ENCODE results near the gene FSTL4. TPM values are rescaled to one million over a fixed set of nuclear protein-coding genes. Genes with fewer than 3 reads are reported as not detected.

Gene FSTL4
- total RNA-seq, 1 experiment from 2014 or later, result not detected

DNA sequence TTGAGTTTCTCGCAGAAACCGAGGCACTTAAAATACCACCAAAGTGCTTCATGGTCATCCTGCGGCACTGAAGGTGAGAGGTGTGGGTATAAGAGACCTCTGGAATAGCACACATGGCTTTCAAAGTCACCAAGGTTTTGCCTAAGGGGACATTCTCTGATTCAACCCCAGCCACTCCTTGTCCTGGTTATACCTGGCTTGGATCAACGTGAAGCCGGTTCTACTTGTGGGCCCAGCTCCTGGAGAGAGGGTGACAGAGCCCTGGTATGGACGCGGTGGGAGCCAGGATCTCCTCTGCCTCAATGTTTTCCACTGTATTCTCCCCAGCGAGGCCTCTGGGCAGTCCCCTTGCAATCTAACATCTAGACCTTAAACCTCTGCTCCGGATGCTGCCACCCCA is 132.0 kb downstream of the FSTL4 start:
- no peaks in the 10 kb centered on the region for H3K9me2 ChIP-seq (ENCODE audit: insufficient read depth)
- TF ChIP-seq, protein P1, sequence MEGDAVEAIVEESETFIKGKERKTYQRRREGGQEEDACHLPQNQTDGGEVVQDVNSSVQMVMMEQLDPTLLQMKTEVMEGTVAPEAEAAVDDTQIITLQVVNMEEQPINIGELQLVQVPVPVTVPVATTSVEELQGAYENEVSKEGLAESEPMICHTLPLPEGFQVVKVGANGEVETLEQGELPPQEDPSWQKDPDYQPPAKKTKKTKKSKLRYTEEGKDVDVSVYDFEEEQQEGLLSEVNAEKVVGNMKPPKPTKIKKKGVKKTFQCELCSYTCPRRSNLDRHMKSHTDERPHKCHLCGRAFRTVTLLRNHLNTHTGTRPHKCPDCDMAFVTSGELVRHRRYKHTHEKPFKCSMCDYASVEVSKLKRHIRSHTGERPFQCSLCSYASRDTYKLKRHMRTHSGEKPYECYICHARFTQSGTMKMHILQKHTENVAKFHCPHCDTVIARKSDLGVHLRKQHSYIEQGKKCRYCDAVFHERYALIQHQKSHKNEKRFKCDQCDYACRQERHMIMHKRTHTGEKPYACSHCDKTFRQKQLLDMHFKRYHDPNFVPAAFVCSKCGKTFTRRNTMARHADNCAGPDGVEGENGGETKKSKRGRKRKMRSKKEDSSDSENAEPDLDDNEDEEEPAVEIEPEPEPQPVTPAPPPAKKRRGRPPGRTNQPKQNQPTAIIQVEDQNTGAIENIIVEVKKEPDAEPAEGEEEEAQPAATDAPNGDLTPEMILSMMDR (conservative IDR thresholded peaks at IDR 0.05), result no peak
- no peak for TF ChIP-seq EZH2 (IDR thresholded peaks at IDR 0.05; ENCODE audit: low read depth)
- peak overlapping the region; percentile 51 for H3K4me2 ChIP-seq
- H3K27me3 ChIP-seq (ENCODE audit: insufficient read depth, low read depth), result no peaks in the 10 kb centered on the region
- H3K9me3 ChIP-seq (ENCODE audit: insufficient read depth, low read depth), result no peaks in the 10 kb centered on the region
- BruUV-seq (replicated peaks), result no TSS peak
- DNase-seq, result peak in 1 of 2 experiments; percentile 95
- H3K4me1 ChIP-seq (replicated peaks; ENCODE audit: insufficient read depth), result peaks cover 58% of the 10 kb centered on the region
- H3K27ac ChIP-seq, result peak overlapping the region; percentile 40
- no peak overlapping the region for H2AFZ ChIP-seq
- no peaks in the 10 kb centered on the region for H4K20me1 ChIP-seq (ENCODE audit: insufficient read depth)
- no peaks in the 10 kb centered on the region for H3K36me3 ChIP-seq (ENCODE audit: low read depth)
- H3K79me2 ChIP-seq (ENCODE audit: low read depth), result no peaks in the 10 kb centered on the region
- ChIA-PET CTCF (no interaction called here), POLR2A (ENCODE audit: unreplicated experiment) (no interaction called here)
- peaks cover 12% of the 10 kb centered on the region; the same call in 1 of the 2 replicates for H3F3A ChIP-seq (ENCODE audit: insufficient read depth, low read depth)
- no peak overlapping the region for H3K4me3 ChIP-seq
- intact Hi-C loops (cut with micrococcal nuclease; ENCODE audit: unreplicated experiment), result no loop called here

DNA sequence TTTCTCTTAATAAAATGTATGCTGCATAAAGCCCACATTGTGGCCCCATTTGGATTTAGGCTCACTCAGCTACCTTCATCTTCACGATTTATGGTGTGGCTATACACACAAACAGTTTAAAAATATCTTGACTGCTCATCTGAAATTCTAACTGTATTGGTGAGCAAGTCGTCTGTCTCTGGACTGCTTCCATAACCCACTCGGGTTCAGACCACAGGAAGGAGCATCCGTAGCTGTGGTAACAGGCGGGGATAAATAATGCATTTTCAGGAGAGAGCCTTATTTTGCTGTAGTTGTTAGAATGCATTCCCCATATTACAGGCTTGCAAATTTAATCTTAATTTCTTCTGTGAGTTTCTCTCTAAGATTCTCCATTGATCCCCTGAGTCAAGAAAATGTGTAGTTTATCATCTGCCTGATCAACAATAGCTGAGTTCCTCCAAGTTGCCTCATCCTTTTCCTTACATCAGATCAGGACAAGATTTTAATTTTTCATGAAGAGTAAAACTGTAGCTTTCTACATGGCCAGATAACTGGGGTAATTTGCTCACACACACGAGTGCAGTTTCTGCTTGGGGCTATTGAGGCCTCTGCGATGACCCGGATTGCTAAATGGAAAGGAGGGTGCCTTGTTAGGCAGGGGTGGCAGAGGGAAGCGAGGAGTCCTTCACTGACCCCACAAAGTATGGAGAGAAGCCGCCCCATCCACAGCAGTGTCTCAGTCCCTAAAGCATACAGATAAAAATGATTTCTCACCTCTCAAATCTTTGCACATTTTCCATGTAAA is 133.9 kb downstream of the FSTL4 start:
- no peaks in the 10 kb centered on the region for H3K79me2 ChIP-seq (ENCODE audit: low read depth)
- ChIA-PET CTCF (no interaction called here), POLR2A (ENCODE audit: unreplicated experiment) (no interaction called here)
- H3F3A ChIP-seq (ENCODE audit: insufficient read depth, low read depth), result peaks cover 12% of the 10 kb centered on the region; the same call in 1 of the 2 replicates
- no peaks in the 10 kb centered on the region for H3K9me3 ChIP-seq (ENCODE audit: insufficient read depth, low read depth)
- no peaks in the 10 kb centered on the region for H3K36me3 ChIP-seq (ENCODE audit: low read depth)
- BruUV-seq (replicated peaks), result no TSS peak
- H3K9me2 ChIP-seq (ENCODE audit: insufficient read depth), result no peaks in the 10 kb centered on the region
- H3K27me3 ChIP-seq (ENCODE audit: insufficient read depth, low read depth), result no peaks in the 10 kb centered on the region
- no peak overlapping the region for H3K4me3 ChIP-seq
- no peak overlapping the region for H2AFZ ChIP-seq
- H3K27ac ChIP-seq, result no peak overlapping the region
- TF ChIP-seq, protein P1 (conservative IDR thresholded peaks at IDR 0.05), result no peak
- TF ChIP-seq EZH2 (IDR thresholded peaks at IDR 0.05; ENCODE audit: low read depth), result no peak
- H3K4me2 ChIP-seq, result no peak overlapping the region
- no peaks in the 10 kb centered on the region for H4K20me1 ChIP-seq (ENCODE audit: insufficient read depth)
- H3K4me1 ChIP-seq (replicated peaks; ENCODE audit: insufficient read depth), result peaks cover 44% of the 10 kb centered on the region
- intact Hi-C loops (cut with micrococcal nuclease; ENCODE audit: unreplicated experiment), result no loop called here
- DNase-seq, result no peak

DNA sequence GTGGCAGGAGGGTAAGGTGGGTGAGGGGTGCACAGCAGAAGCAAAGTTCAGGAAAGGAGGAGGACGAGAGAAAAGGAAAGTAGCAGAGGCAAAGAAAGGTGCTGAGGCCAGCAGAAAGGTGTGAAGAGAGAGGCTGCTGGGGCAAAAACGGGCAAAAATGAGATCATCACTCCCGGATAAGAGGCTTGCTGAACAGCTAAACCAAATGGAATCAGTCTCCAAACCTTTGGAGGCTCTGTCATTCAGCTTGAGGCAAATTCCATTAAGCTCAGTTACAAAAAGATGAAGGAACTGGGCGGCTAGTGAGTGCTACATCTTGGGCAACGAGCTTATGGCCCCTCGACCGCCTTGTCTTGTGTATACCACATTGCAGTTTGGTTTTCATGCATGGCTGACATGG is 136.4 kb downstream of the FSTL4 start:
- no peaks in the 10 kb centered on the region for H4K20me1 ChIP-seq (ENCODE audit: insufficient read depth)
- no peak overlapping the region for H3K4me3 ChIP-seq
- CTCF ChIA-PET, result no interaction called here
- peaks cover 20% of the 10 kb centered on the region for H3K4me1 ChIP-seq (replicated peaks; ENCODE audit: insufficient read depth)
- no peaks in the 10 kb centered on the region for H3K9me3 ChIP-seq (ENCODE audit: insufficient read depth, low read depth)
- no peaks in the 10 kb centered on the region for H3K27me3 ChIP-seq (ENCODE audit: insufficient read depth, low read depth)
- no TSS peak for BruUV-seq (replicated peaks)
- TF ChIP-seq, protein P1 (conservative IDR thresholded peaks at IDR 0.05), result no peak
- no peak for TF ChIP-seq EZH2 (IDR thresholded peaks at IDR 0.05; ENCODE audit: low read depth)
- no peaks in the 10 kb centered on the region for H3K9me2 ChIP-seq (ENCODE audit: insufficient read depth)
- H3K79me2 ChIP-seq (ENCODE audit: low read depth), result no peaks in the 10 kb centered on the region
- peaks cover 12% of the 10 kb centered on the region; the same call in 1 of the 2 replicates for H3F3A ChIP-seq (ENCODE audit: insufficient read depth, low read depth)
- no peak overlapping the region for H3K27ac ChIP-seq
- intact Hi-C loops (cut with micrococcal nuclease; ENCODE audit: unreplicated experiment), result no loop called here
- no peak overlapping the region for H2AFZ ChIP-seq
- no peak overlapping the region for H3K4me2 ChIP-seq
- DNase-seq, result no peak
- H3K36me3 ChIP-seq (ENCODE audit: low read depth), result no peaks in the 10 kb centered on the region
- POLR2A ChIA-PET (ENCODE audit: unreplicated experiment), result no interaction called here
